B cell (primary cell): Measurements from ENCODE around the gene SLC6A7. TPM values are rescaled to one million over a fixed set of nuclear protein-coding genes. Genes with fewer than 3 reads are reported as not detected.

Experiments
- ATAC-seq: fragments of 200-7000 bp; cut with Tn5 transposase; one replicate; pipeline ENCODE4 v1.10.0; 2021; ENCODE audit warnings: low read depth, mild to moderate bottlenecking, moderate number of reproducible peaks, moderate library complexity
- CTCF ChIA-PET: fragments of 350-600 bp; sonication (Branson Sonifier 250); formaldehyde crosslinking; loops from one replicate; lab custom pipeline; 2021; ENCODE audit warnings: antibody characterized with exemption, inconsistent platforms; lab: Charles Lee
- POLR2A ChIA-PET: fragments of 350-600 bp; sonication (Branson Sonifier 250); formaldehyde crosslinking; loops from one replicate; lab custom pipeline; 2021; ENCODE audit warnings: antibody characterized with exemption; lab: Charles Lee
- DNase-seq: peaks from one replicate; pipeline ENCODE4 v3.0.0; 2013
- H2AFZ ChIP-seq: 2 replicates; pipeline ENCODE4 v1.6.1; 2012; ENCODE audit warnings: mild to moderate bottlenecking, low read depth, low read length; ENCODE audit not compliant: insufficient read depth, poor library complexity, severe bottlenecking
- H3K27ac ChIP-seq, 2 donors: 1 replicate in 1 of 2; 2 replicates in 1 of 2; pipeline ENCODE4 v1.5.1; 2012 to 2013; ENCODE audit warnings: low read length in 2 of 2, mild to moderate bottlenecking in 2 of 2, moderate library complexity in 1 of 2
- H3K27me3 ChIP-seq, 4 experiments: fragments of 200-600 bp in 1 of 4; sonication (generic) in 1 of 4; replicated peaks in 1 of 4; 1 replicate in 2 of 4; 2 replicates in 2 of 4; pipeline versions ENCODE4 v1.6.1 to v1.7.0; 2013 to 2016; ENCODE audit warnings: low read length in 3 of 4, mild to moderate bottlenecking in 2 of 4, mixed read lengths in 1 of 4, moderate library complexity in 1 of 4; ENCODE audit not compliant: insufficient read depth in 4 of 4, control insufficient read depth in 3 of 4; ENCODE audit errors: control extremely low read depth in 1 of 4
- H3K36me3 ChIP-seq, 2 experiments: replicated peaks in 1 of 2; 1 replicate in 1 of 2; 2 replicates in 1 of 2; pipeline versions ENCODE4 v1.6.1 to v1.7.1; 2013; ENCODE audit warnings: low read length in 1 of 2; ENCODE audit not compliant: insufficient read depth in 2 of 2, control insufficient read depth in 1 of 2; ENCODE audit errors: control extremely low read depth in 1 of 2, extremely low read depth in 1 of 2
- H3K4me1 ChIP-seq, 2 donors: fragments of 200-600 bp in 1 of 2; sonication (generic) in 1 of 2; 1 replicate in 1 of 2; 2 replicates in 1 of 2; pipeline versions ENCODE4 v1.5.1 to v1.6.1; 2013 to 2017; ENCODE audit warnings: low read length in 2 of 2; ENCODE audit not compliant: control insufficient read depth in 2 of 2, insufficient read depth in 2 of 2
- H3K4me2 ChIP-seq: replicated peaks from 2 replicates; pipeline ENCODE3; 2012; ENCODE audit warnings: mild to moderate bottlenecking, low read depth, low read length; ENCODE audit not compliant: poor library complexity, severe bottlenecking
- H3K4me3 ChIP-seq, 5 experiments: fragments of 200-600 bp in 1 of 5; sonication (generic) in 1 of 5; 1 replicate in 3 of 5; 2 replicates in 2 of 5; pipeline versions ENCODE4 v1.5.1 to v1.7.0; 2011 to 2016; ENCODE audit warnings: low read length in 4 of 5, mild to moderate bottlenecking in 4 of 5, low read depth in 2 of 5, control low read depth in 1 of 5, moderate library complexity in 1 of 5; ENCODE audit not compliant: insufficient read depth in 1 of 5; ENCODE audit errors: control extremely low read depth in 1 of 5, extremely low read depth in 1 of 5
- H3K79me2 ChIP-seq: fragments of 200-600 bp; sonication (generic); one replicate; pipeline ENCODE4 v1.6.0; 2016; ENCODE audit warnings: low read length; ENCODE audit not compliant: control insufficient read depth, insufficient read depth
- H3K9ac ChIP-seq: fragments of 200-600 bp; sonication (generic); 2 replicates; pipeline ENCODE4 v1.6.1; 2017; ENCODE audit warnings: mild to moderate bottlenecking, low read length, moderate library complexity
- H3K9me3 ChIP-seq, 3 donors: one replicate each; pipeline versions ENCODE4 v1.6.1 to v1.7.1; 2013; ENCODE audit warnings: low read length in 2 of 3; ENCODE audit not compliant: control insufficient read depth in 2 of 3, insufficient read depth in 1 of 3; ENCODE audit errors: control extremely low read depth in 1 of 3
- H4K20me1 ChIP-seq: 2 replicates; pipeline ENCODE4 v1.6.0; 2012; ENCODE audit warnings: mild to moderate bottlenecking, low read length; ENCODE audit not compliant: insufficient read depth, control insufficient read depth, poor library complexity, severe bottlenecking
- H3K27ac Mint-ChIP-seq: one replicate; pipeline ENCODE4 v1.8.0; 2021; ENCODE audit warnings: mixed read lengths
- H3K27me3 Mint-ChIP-seq: one replicate; pipeline ENCODE4 v1.8.0; 2021; ENCODE audit warnings: mixed read lengths
- H3K4me1 Mint-ChIP-seq: one replicate; pipeline ENCODE4 v1.8.0; 2021; ENCODE audit warnings: mixed read lengths
- H3K4me3 Mint-ChIP-seq: one replicate; pipeline ENCODE4 v1.8.0; 2021; ENCODE audit warnings: mixed read lengths
- H3K9me3 Mint-ChIP-seq: one replicate; pipeline ENCODE4 v1.8.0; 2022; ENCODE audit warnings: mixed read lengths; ENCODE audit not compliant: insufficient read depth
- EZH2 ChIP-seq: IDR thresholded peaks from 2 replicates; pipeline ENCODE4 v1.6.1; 2012; ENCODE audit warnings: borderline replicate concordance, low read depth, mild to moderate bottlenecking, moderate library complexity, low read length; ENCODE audit not compliant: insufficient read depth, poor library complexity, severe bottlenecking
- WGBS: methylation state at CpG from one replicate; pipeline ENCODE4 v1.1.5; 2013; ENCODE audit warnings: missing lambda C conversion rate; ENCODE audit not compliant: insufficient coverage; 5-methylcytosine and 5-hydroxymethylcytosine counted together
- intact Hi-C: fragments of 100-400 bp; cut with micrococcal nuclease; formaldehyde crosslinking; loops from one replicate; pipeline ENCODE4 v1.10.0; 2022
- polyA plus RNA-seq: library from polyadenylated mRNA; depleted of rRNA; stranded (reverse); fragments of >200 nt; gene quantifications from 2 replicates; pipeline ENCODE4 v1.2.3, GENCODE V29; 2012
- total RNA-seq, 2 donors: library from RNA; stranded (reverse); fragments of 120-200 nt in 1 of 2; gene quantifications; 1 replicate in 1 of 2; 2 replicates in 1 of 2; pipeline versions ENCODE4 v1.2.3 to v1.2.4, GENCODE V29; 2013 to 2022
- TF ChIP-seq, protein P1 (sequence below): fragments of 200-600 bp; IDR thresholded peaks from one replicate; pipeline ENCODE4 v1.8.0; 2022; ENCODE audit warnings: antibody characterized with exemption, mild to moderate bottlenecking

Gene SLC6A7
- total and polyA plus RNA-seq, 2 donors (not counting 1 experiment from before 2014, with no cell fraction given) = not detected

DNA sequence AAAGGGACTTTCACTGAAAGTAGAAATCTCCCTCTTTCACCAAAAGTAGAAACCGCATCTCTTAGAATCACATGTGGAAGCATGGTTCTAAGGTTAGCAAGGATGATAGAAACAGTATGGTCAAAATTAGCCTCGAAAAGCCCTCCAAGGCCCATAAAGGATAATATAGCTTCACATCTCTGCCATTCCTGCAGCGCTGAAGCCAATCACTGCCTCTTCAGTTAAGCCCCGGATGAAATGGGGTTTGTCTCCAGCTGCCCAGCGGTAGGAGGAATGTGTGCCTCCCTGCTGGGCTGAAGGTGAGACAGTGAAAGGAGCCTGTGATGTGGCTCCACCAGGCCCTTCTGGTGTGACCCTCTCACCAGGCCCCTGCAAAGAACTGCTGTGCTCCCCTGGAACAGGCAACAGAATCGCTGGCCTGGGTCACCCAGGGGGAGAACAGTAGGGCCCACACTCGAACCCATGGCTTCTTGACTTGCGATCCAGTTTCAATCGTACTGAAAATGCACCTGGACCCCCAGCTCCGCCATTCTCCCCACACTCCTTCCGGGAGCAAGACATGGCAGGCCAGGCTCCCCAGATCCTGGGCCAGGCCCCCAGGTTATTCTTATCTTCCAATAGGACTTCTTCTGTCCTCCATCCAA, 52.5 kb downstream of the SLC6A7 start:
- Histone ChIP-seq H3K27me3 (no peaks in the 10 kb centered on the region), H4K20me1 (no peaks in the 10 kb centered on the region), H3K9me3 (peaks cover 0 to 2% (median 0%) of the 10 kb centered on the region in 3 donors), H2AFZ (no peak overlapping the region), H3K4me2 (no peak overlapping the region), H3K79me2 (no peaks in the 10 kb centered on the region), H3K4me1 (no peaks in the 10 kb centered on the region), H3K9ac (no peak overlapping the region), H3K27ac (no peak overlapping the region), H3K36me3 (no peaks in the 10 kb centered on the region), H3K4me3 (no peak overlapping the region)
- no peak overlapping the region for H3K27ac Mint-ChIP-seq
- H3K27me3 Mint-ChIP-seq = peaks cover 4% of the 10 kb centered on the region
- POLR2A ChIA-PET = no interaction called here
- 89% methylated on average over 9 of the region's 11 CpGs for WGBS
- no peak for ATAC-seq
- CTCF ChIA-PET = interaction anchor here (0.8 kb wide), 1 partner anchor 24 kb away, joined by 3 read pairs; no protein-coding TSS in a partner anchor
- TF ChIP-seq, protein P1, sequence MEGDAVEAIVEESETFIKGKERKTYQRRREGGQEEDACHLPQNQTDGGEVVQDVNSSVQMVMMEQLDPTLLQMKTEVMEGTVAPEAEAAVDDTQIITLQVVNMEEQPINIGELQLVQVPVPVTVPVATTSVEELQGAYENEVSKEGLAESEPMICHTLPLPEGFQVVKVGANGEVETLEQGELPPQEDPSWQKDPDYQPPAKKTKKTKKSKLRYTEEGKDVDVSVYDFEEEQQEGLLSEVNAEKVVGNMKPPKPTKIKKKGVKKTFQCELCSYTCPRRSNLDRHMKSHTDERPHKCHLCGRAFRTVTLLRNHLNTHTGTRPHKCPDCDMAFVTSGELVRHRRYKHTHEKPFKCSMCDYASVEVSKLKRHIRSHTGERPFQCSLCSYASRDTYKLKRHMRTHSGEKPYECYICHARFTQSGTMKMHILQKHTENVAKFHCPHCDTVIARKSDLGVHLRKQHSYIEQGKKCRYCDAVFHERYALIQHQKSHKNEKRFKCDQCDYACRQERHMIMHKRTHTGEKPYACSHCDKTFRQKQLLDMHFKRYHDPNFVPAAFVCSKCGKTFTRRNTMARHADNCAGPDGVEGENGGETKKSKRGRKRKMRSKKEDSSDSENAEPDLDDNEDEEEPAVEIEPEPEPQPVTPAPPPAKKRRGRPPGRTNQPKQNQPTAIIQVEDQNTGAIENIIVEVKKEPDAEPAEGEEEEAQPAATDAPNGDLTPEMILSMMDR = no peak
- no peak for TF ChIP-seq EZH2
- intact Hi-C loops = no loop called here
- H3K4me1 Mint-ChIP-seq = no peaks in the 10 kb centered on the region
- no peak for DNase-seq
- H3K9me3 Mint-ChIP-seq = no peaks in the 10 kb centered on the region
- H3K4me3 Mint-ChIP-seq = no peak overlapping the region

DNA sequence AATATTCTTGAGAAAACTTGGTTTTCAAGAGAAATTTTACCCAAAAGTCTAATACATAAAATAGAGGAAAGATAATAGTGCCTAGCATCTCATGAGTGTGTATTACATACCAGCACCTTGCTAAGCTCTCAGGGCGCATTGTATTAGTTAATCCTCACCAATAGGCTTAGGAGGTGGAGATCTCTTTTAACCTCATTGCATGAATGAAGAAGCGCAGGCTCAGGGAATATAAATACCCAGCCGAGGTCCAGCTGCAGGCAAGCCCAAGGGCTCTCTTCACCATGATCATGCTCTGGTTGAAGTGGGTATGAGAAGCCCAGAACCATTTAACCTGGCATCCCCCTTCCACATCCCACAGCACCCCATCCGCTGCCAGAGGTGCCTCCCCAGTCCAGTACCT, 53.7 kb downstream of the SLC6A7 start:
- no peaks in the 10 kb centered on the region for H3K9me3 Mint-ChIP-seq
- Histone ChIP-seq H3K27me3 (no peaks in the 10 kb centered on the region), H3K4me1 (no peaks in the 10 kb centered on the region), H3K9ac (no peak overlapping the region), H4K20me1 (no peaks in the 10 kb centered on the region), H3K27ac (no peak overlapping the region), H3K4me3 (no peak overlapping the region), H3K79me2 (no peaks in the 10 kb centered on the region), H2AFZ (no peak overlapping the region), H3K9me3 (peaks cover 0 to 1% (median 0%) of the 10 kb centered on the region in 3 donors), H3K4me2 (no peak overlapping the region), H3K36me3 (no peaks in the 10 kb centered on the region)
- H3K27ac Mint-ChIP-seq = no peak overlapping the region
- H3K4me1 Mint-ChIP-seq = no peaks in the 10 kb centered on the region
- TF ChIP-seq, protein P1 = no peak
- no peak for TF ChIP-seq EZH2
- DNase-seq (no peak), ATAC-seq (no peak)
- intact Hi-C loops = no loop called here
- H3K4me3 Mint-ChIP-seq = no peak overlapping the region
- peaks cover 4% of the 10 kb centered on the region for H3K27me3 Mint-ChIP-seq
- WGBS = 82% methylated on average over 2 of the region's 4 CpGs
- CTCF ChIA-PET = interaction anchor here (0.8 kb wide), 1 partner anchor 25 kb away, joined by 3 read pairs; no protein-coding TSS in a partner anchor
- POLR2A ChIA-PET = no interaction called here
